ENCODE measurements around the gene CNIH2. TPM values are rescaled to one million over a fixed set of nuclear protein-coding genes. Genes with fewer than 3 reads are reported as not detected.
A peak's percentile ranks its signal among the peaks of the same experiment; 100 is the strongest.

Gene CNIH2
- total and polyA plus RNA-seq, 2 experiments from 2014 or later = 2.1 to 8.9 TPM

GRCh38 chr11:66263231-66263630 is 14.7 kb upstream of the CNIH2 start:
- Histone ChIP-seq H3K4me1 (ENCODE audit: low read depth) (peaks cover 6% of the 10 kb centered on the region), H3K27me3 (no peaks in the 10 kb centered on the region), H3K27ac (no peak overlapping the region), H3K4me3 (no peak overlapping the region), H3K9me3 (ENCODE audit: low read depth) (no peaks in the 10 kb centered on the region), H3K36me3 (no peaks in the 10 kb centered on the region)
- TF ChIP-seq CTCF (IDR thresholded peaks at IDR 0.05; ENCODE audit: low read depth, low read length) = no peak
- no peak for DNase-seq (ENCODE audit: low read depth in 1 of 2, low spot score in 1 of 2)

DNA sequence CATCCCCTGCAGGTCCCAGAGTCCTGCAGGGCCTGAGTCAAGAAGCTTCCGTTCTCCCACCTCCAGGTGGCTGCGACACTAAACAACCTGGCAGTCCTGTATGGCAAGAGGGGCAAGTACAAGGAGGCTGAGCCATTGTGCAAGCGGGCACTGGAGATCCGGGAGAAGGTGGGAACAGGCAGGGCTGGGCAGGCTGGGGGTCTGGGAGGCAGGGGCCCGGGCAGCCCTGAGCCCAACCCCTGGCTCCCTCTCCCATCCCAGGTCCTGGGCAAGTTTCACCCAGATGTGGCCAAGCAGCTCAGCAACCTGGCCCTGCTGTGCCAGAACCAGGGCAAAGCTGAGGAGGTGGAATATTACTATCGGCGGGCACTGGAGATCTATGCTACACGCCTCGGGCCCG is 14.2 kb upstream of the CNIH2 start:
- no peak for DNase-seq (ENCODE audit: low read depth in 1 of 2, low spot score in 1 of 2)
- no peak overlapping the region for H3K27ac ChIP-seq
- no peaks in the 10 kb centered on the region for H3K27me3 ChIP-seq
- no peaks in the 10 kb centered on the region for H3K9me3 ChIP-seq (ENCODE audit: low read depth)
- no peaks in the 10 kb centered on the region for H3K36me3 ChIP-seq
- no peak for TF ChIP-seq CTCF (IDR thresholded peaks at IDR 0.05; ENCODE audit: low read depth, low read length)
- H3K4me3 ChIP-seq = no peak overlapping the region
- peaks cover 3% of the 10 kb centered on the region for H3K4me1 ChIP-seq (ENCODE audit: low read depth)

DNA sequence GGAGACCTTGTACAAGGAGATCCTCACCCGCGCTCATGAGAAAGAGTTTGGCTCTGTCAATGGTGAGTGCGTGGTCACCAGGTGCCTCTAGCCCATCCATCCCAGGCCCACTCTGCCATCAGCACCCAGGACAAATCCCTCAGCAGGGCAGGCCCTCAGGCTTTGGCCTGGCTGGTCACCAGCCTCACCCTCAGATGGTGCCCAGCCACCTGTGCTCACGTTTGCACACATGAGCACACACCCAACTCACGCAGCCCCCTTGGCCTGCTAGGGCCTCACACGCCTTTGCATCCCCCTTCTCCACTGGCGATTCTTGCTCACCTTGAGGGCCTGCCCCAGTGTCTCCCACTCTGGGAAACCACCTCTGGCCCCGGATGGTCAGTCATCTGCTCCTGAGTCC is 13.6 kb upstream of the CNIH2 start:
- no peak for TF ChIP-seq CTCF (IDR thresholded peaks at IDR 0.05; ENCODE audit: low read depth, low read length)
- no peaks in the 10 kb centered on the region for H3K36me3 ChIP-seq

DNA sequence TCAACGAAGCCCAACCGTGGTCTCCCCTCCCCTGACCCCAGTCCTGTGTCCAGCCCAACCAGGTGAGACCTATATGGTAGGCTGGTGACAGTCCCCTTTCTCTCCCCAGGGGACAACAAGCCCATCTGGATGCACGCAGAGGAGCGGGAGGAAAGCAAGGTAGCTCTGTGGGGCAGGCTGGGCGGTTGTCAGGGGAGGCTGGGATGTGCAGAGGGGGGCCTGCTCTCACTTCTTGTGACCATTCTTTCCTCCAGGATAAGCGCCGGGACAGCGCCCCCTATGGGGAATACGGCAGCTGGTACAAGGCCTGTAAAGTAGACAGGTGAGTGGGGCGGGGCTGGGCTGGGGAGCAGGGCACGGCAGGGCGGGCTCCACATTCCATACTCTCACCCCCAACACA is 13.1 kb upstream of the CNIH2 start:
- Histone ChIP-seq H3K27ac (no peak overlapping the region), H3K9me3 (ENCODE audit: low read depth) (no peaks in the 10 kb centered on the region), H3K36me3 (no peaks in the 10 kb centered on the region), H3K4me1 (ENCODE audit: low read depth) (peaks cover 7% of the 10 kb centered on the region), H3K27me3 (no peaks in the 10 kb centered on the region), H3K4me3 (no peak overlapping the region)
- TF ChIP-seq CTCF (IDR thresholded peaks at IDR 0.05; ENCODE audit: low read depth, low read length) = peak; percentile 37
- DNase-seq (ENCODE audit: low read depth in 1 of 2, low spot score in 1 of 2) = no peak

More for the DNA sequence above, 13.6 kb upstream of the CNIH2 start:
- peaks cover 2% of the 10 kb centered on the region for H3K4me1 ChIP-seq (ENCODE audit: low read depth)
- H3K27ac ChIP-seq = no peak overlapping the region
- DNase-seq (ENCODE audit: low read depth in 1 of 2, low spot score in 1 of 2) = no peak
- H3K9me3 ChIP-seq (ENCODE audit: low read depth) = no peaks in the 10 kb centered on the region
- no peak overlapping the region for H3K4me3 ChIP-seq
- H3K27me3 ChIP-seq = no peaks in the 10 kb centered on the region

- Histone ChIP-seq H3K4me1 (ENCODE audit: low read depth) (peaks cover 7% of the 10 kb centered on the region), H3K36me3 (no peaks in the 10 kb centered on the region)
- TF ChIP-seq CTCF (IDR thresholded peaks at IDR 0.05; ENCODE audit: low read depth, low read length) = no peak
These were observed 12.2 kb upstream of the CNIH2 start for GRCh38 chr11:66265531-66266377.

More at GRCh38 chr11:66265531-66266377, 12.2 kb upstream of the CNIH2 start:
- Histone ChIP-seq H3K9me3 (ENCODE audit: low read depth) (no peaks in the 10 kb centered on the region), H3K27me3 (no peaks in the 10 kb centered on the region), H3K27ac (no peak overlapping the region), H3K4me3 (no peak overlapping the region)
- no peak for DNase-seq (ENCODE audit: low read depth in 1 of 2, low spot score in 1 of 2)
